Kasumi-1 (cell line): Measurements from ENCODE around the gene MPHOSPH8.
"Not testable (repeated sequence)": the region's sequence is repeated elsewhere in the genome, so short reads cannot be mapped to it uniquely, and the experiment has no call there.

ENCODE experiments used
- DNase-seq, 2 experiments: peaks; one replicate each; lab custom pipeline; 2025; lab: John Stamatoyannopoulos, UW

The MPHOSPH8 gene

GRCh38 chr13:19634256-19634740 lies 839 bp downstream of the MPHOSPH8 start:
- DNase-seq = no peak

- not testable (repeated sequence) for DNase-seq
These were observed 2.5 kb downstream of the MPHOSPH8 start for GRCh38 chr13:19635926-19636325.

- DNase-seq = no peak
These were observed 10.2 kb downstream of the MPHOSPH8 start for GRCh38 chr13:19643652-19644051.

- DNase-seq = no peak
These were observed 11.5 kb downstream of the MPHOSPH8 start for GRCh38 chr13:19645000-19645399.

GRCh38 chr13:19646063-19646462 lies 12.6 kb downstream of the MPHOSPH8 start:
- no peak for DNase-seq

- no peak for DNase-seq
These were observed 17.3 kb downstream of the MPHOSPH8 start for GRCh38 chr13:19650742-19651141.

- DNase-seq = no peak
These were observed 24.6 kb downstream of the MPHOSPH8 start for GRCh38 chr13:19657872-19658591.

- DNase-seq = no peak
These were observed 25.4 kb downstream of the MPHOSPH8 start for GRCh38 chr13:19658831-19659230.

- DNase-seq = no peak
These were observed 27.7 kb downstream of the MPHOSPH8 start for GRCh38 chr13:19661126-19661525.

- DNase-seq = no peak
These were observed 28.1 kb downstream of the MPHOSPH8 start for GRCh38 chr13:19661561-19661960.

- DNase-seq = no peak
These were observed 30.0 kb downstream of the MPHOSPH8 start for GRCh38 chr13:19663416-19663979.

GRCh38 chr13:19664481-19665230 lies 31.2 kb downstream of the MPHOSPH8 start:
- peak in 1 of 2 experiments; percentile 1 for DNase-seq

- DNase-seq = no peak
These were observed 32.0 kb downstream of the MPHOSPH8 start for GRCh38 chr13:19665427-19665859.

- no peak for DNase-seq
These were observed 35.3 kb downstream of the MPHOSPH8 start for GRCh38 chr13:19668778-19669177.

GRCh38 chr13:19670147-19670546 lies 36.7 kb downstream of the MPHOSPH8 start:
- no peak for DNase-seq

- no peak for DNase-seq
These were observed 39.5 kb downstream of the MPHOSPH8 start for GRCh38 chr13:19672990-19673389.

GRCh38 chr13:19673473-19674430 lies 40.3 kb downstream of the MPHOSPH8 start:
- no peak for DNase-seq

GRCh38 chr13:19674898-19675297 lies 41.4 kb downstream of the MPHOSPH8 start:
- DNase-seq = no peak

GRCh38 chr13:19676168-19676567 lies 42.7 kb downstream of the MPHOSPH8 start:
- no peak for DNase-seq

- no peak for DNase-seq
These were observed 47.3 kb downstream of the MPHOSPH8 start for GRCh38 chr13:19680751-19681150.

GRCh38 chr13:19681517-19681916 lies 48.1 kb downstream of the MPHOSPH8 start:
- no peak for DNase-seq

- DNase-seq = no peak
These were observed 51.6 kb downstream of the MPHOSPH8 start for GRCh38 chr13:19685034-19685433.
